HTERT RPE-1 (cell line): ENCODE measurements around the gene GCNT2.
"Not testable (repeated sequence)": the region's sequence is repeated elsewhere in the genome, so short reads cannot be mapped to it uniquely, and the experiment has no call there.

Experiments
- in situ Hi-C: fragments of 300-500 bp; cut with MboI; formaldehyde crosslinking; loops from 4 replicates; pipeline ENCODE4 v1.14.3; 2020; ENCODE audit warnings: low sequenced_read_pairs

GCNT2 gene

GRCh38 chr6:10600681-10601080 is 79.5 kb downstream of the GCNT2 start:
- in situ Hi-C loops, result not testable (repeated sequence)

GRCh38 chr6:10603219-10603618 is 82.1 kb downstream of the GCNT2 start:
- in situ Hi-C loops, result no loop called here

- in situ Hi-C loops, result no loop called here
These were observed 87.9 kb downstream of the GCNT2 start for GRCh38 chr6:10609038-10609437.

GRCh38 chr6:10610289-10610688 is 89.1 kb downstream of the GCNT2 start:
- in situ Hi-C loops, result no loop called here

GRCh38 chr6:10612161-10612560 is 91.0 kb downstream of the GCNT2 start:
- in situ Hi-C loops, result no loop called here

GRCh38 chr6:10613077-10613476 is 91.9 kb downstream of the GCNT2 start:
- in situ Hi-C loops, result no loop called here

GRCh38 chr6:10613723-10614122 is 92.6 kb downstream of the GCNT2 start:
- in situ Hi-C loops, result no loop called here

GRCh38 chr6:10615675-10616074 is 94.5 kb downstream of the GCNT2 start:
- in situ Hi-C loops, result no loop called here

GRCh38 chr6:10616266-10616665 is 95.1 kb downstream of the GCNT2 start:
- in situ Hi-C loops, result not testable (repeated sequence)

- in situ Hi-C loops, result no loop called here
These were observed 96.0 kb downstream of the GCNT2 start for GRCh38 chr6:10617008-10617696.

- in situ Hi-C loops, result no loop called here
These were observed 97.3 kb downstream of the GCNT2 start for GRCh38 chr6:10618409-10618808.

GRCh38 chr6:10621213-10621612 is 100.1 kb downstream of the GCNT2 start:
- in situ Hi-C loops, result no loop called here

- in situ Hi-C loops, result no loop called here
These were observed 100.7 kb downstream of the GCNT2 start for GRCh38 chr6:10621847-10622246.

GRCh38 chr6:10624836-10625235 is 103.7 kb downstream of the GCNT2 start:
- in situ Hi-C loops, result no loop called here

GRCh38 chr6:10626154-10626741 is 105.1 kb downstream of the GCNT2 start:
- in situ Hi-C loops, result no loop called here

- in situ Hi-C loops, result no loop called here
These were observed 106.6 kb downstream of the GCNT2 start for GRCh38 chr6:10627800-10628199.

GRCh38 chr6:10630178-10630577 is 109.0 kb downstream of the GCNT2 start:
- in situ Hi-C loops, result no loop called here

- in situ Hi-C loops, result no loop called here
These were observed 112.1 kb downstream of the GCNT2 start for GRCh38 chr6:10633216-10633615.

GRCh38 chr6:10640412-10640811 is 119.3 kb downstream of the GCNT2 start:
- in situ Hi-C loops, result no loop called here

GRCh38 chr6:10641528-10641927 is 120.4 kb downstream of the GCNT2 start:
- in situ Hi-C loops, result no loop called here

GRCh38 chr6:10643201-10643651 is 122.1 kb downstream of the GCNT2 start:
- in situ Hi-C loops, result no loop called here

GRCh38 chr6:10644225-10644624 is 123.1 kb downstream of the GCNT2 start:
- in situ Hi-C loops, result no loop called here
